ENCODE data around the gene ARHGEF4. TPM values are rescaled to one million over a fixed set of nuclear protein-coding genes. Genes with fewer than 3 reads are reported as not detected.

The ARHGEF4 gene
- total RNA-seq, 1 donor from 2014 or later = 25.5 TPM

- TF ChIP-seq, protein P1, sequence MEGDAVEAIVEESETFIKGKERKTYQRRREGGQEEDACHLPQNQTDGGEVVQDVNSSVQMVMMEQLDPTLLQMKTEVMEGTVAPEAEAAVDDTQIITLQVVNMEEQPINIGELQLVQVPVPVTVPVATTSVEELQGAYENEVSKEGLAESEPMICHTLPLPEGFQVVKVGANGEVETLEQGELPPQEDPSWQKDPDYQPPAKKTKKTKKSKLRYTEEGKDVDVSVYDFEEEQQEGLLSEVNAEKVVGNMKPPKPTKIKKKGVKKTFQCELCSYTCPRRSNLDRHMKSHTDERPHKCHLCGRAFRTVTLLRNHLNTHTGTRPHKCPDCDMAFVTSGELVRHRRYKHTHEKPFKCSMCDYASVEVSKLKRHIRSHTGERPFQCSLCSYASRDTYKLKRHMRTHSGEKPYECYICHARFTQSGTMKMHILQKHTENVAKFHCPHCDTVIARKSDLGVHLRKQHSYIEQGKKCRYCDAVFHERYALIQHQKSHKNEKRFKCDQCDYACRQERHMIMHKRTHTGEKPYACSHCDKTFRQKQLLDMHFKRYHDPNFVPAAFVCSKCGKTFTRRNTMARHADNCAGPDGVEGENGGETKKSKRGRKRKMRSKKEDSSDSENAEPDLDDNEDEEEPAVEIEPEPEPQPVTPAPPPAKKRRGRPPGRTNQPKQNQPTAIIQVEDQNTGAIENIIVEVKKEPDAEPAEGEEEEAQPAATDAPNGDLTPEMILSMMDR (IDR thresholded peaks at IDR 0.05; ENCODE audit: unreplicated experiment) = no peak
- Mint-ChIP-seq H3K9me3 (no peaks in the 10 kb centered on the region), H3K27ac (no peak overlapping the region), H3K27me3 (ENCODE audit: low read depth) (peaks cover 48% of the 10 kb centered on the region), H3K4me3 (no peak overlapping the region), H3K4me1 (no peaks in the 10 kb centered on the region), H3K36me3 (no peaks in the 10 kb centered on the region)
- no peak for DNase-seq (ENCODE audit: low spot score in 2 of 2, unreplicated experiment in 2 of 2)
Measured at GRCh38 chr2:130843321-130843985, 6.7 kb downstream of the ARHGEF4 start.

DNA sequence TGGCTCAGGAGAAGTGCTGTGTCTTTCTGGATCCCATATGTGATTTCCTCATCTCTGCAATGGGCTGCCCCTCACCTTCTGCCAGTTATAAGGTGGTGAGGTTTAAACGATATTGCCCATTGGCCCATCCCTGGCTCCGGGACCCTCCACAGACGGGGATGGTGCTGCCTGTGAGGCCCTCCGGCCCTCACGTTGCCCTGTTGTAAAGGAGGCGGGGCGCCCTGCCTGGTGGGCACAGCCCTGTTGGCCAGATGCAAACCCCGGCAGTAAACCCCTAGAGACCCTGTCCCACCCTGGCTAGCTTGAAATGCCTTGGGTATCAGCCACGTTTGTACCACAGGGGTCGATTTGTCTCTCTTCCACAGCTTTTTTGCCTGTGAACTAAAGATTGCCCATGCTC lies 7.4 kb downstream of the ARHGEF4 start:
- H3K27ac Mint-ChIP-seq = no peak overlapping the region
- no peaks in the 10 kb centered on the region for H3K4me1 Mint-ChIP-seq
- no peaks in the 10 kb centered on the region for H3K36me3 Mint-ChIP-seq
- H3K27me3 Mint-ChIP-seq (ENCODE audit: low read depth) = peaks cover 41% of the 10 kb centered on the region
- H3K9me3 Mint-ChIP-seq = no peaks in the 10 kb centered on the region
- H3K4me3 Mint-ChIP-seq = no peak overlapping the region
- no peak for DNase-seq (ENCODE audit: low spot score in 2 of 2, unreplicated experiment in 2 of 2)
- TF ChIP-seq, protein P1 (IDR thresholded peaks at IDR 0.05; ENCODE audit: unreplicated experiment) = no peak

DNA sequence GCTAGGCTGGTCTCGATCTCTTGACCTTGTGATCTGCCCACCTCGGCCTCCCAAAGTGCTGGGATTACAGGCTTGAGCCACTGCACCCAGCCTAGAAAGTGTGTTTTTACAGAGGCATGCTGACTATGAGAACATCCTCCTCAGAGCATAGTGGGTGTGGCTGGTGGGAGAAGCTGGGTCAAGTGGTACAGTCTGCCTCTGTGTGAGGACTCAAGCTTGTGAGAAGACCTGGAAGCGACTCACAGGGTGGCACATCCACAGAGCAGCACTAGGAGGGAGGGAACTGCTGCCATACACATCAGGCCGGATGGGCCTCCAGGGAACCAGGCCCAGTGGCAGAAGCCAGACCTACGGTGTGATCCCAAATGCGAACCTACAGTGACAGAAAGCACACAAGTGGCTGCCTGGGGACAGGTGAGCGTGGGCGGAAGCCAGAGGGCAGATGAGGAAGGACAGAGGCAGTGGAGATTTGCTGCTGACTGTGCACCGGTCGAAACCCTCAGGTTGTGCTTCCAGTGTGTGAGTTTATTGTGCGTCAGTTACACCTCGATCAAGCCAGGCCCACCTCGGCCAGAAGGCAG lies 8.9 kb downstream of the ARHGEF4 start:
- no peak for DNase-seq (ENCODE audit: low spot score in 2 of 2, unreplicated experiment in 2 of 2)
- no peaks in the 10 kb centered on the region for H3K36me3 Mint-ChIP-seq
- no peaks in the 10 kb centered on the region for H3K9me3 Mint-ChIP-seq
- H3K27ac Mint-ChIP-seq = no peak overlapping the region
- H3K4me1 Mint-ChIP-seq = no peaks in the 10 kb centered on the region
- H3K4me3 Mint-ChIP-seq = no peak overlapping the region
- TF ChIP-seq, protein P1 (IDR thresholded peaks at IDR 0.05; ENCODE audit: unreplicated experiment) = no peak
- H3K27me3 Mint-ChIP-seq (ENCODE audit: low read depth) = peaks cover 27% of the 10 kb centered on the region

DNA sequence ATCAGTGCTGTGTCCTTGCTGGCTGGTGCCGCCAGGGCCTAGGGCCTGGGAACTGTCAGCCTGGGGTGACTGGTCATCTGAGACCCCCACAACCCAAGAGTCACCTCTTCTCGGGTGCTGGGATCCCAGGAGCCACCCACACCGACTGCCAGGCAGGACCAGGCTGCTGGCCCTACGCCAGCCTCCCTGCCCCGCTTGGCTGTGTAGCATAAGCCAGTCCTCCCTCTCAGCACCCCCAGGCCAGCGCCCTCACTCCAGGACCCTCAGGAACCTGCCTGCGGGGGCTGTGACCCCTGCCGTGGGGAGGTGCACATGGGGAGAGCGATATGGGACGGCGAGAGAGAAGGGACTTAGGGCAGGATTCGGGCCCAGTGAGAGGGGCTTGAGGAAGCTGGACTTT lies 9.5 kb downstream of the ARHGEF4 start:
- Mint-ChIP-seq H3K9me3 (no peaks in the 10 kb centered on the region), H3K4me1 (no peaks in the 10 kb centered on the region), H3K36me3 (no peaks in the 10 kb centered on the region), H3K4me3 (no peak overlapping the region), H3K27me3 (ENCODE audit: low read depth) (peaks cover 20% of the 10 kb centered on the region), H3K27ac (no peak overlapping the region)
- TF ChIP-seq, protein P1 (IDR thresholded peaks at IDR 0.05; ENCODE audit: unreplicated experiment) = no peak
- DNase-seq (ENCODE audit: low spot score in 2 of 2, unreplicated experiment in 2 of 2) = no peak

GRCh38 chr2:130846686-130847375 lies 10.1 kb downstream of the ARHGEF4 start:
- TF ChIP-seq, protein P1 (IDR thresholded peaks at IDR 0.05; ENCODE audit: unreplicated experiment) = no peak
- Mint-ChIP-seq H3K36me3 (no peaks in the 10 kb centered on the region), H3K4me1 (no peaks in the 10 kb centered on the region), H3K9me3 (no peaks in the 10 kb centered on the region), H3K27ac (no peak overlapping the region), H3K4me3 (no peak overlapping the region), H3K27me3 (ENCODE audit: low read depth) (peaks cover 14% of the 10 kb centered on the region)
- DNase-seq (ENCODE audit: low spot score in 2 of 2, unreplicated experiment in 2 of 2) = no peak

Measured in mesothelial cell of epicardium (in vitro differentiated cells).